Measurements from ENCODE around the gene UGDH. TPM values are rescaled to one million over a fixed set of nuclear protein-coding genes. Genes with fewer than 3 reads are reported as not detected.

UGDH gene
- polyA plus RNA-seq, 1 donor (not counting 4 experiments of a cell fraction or from before 2014, with no cell fraction given): 39.4 TPM

DNA sequence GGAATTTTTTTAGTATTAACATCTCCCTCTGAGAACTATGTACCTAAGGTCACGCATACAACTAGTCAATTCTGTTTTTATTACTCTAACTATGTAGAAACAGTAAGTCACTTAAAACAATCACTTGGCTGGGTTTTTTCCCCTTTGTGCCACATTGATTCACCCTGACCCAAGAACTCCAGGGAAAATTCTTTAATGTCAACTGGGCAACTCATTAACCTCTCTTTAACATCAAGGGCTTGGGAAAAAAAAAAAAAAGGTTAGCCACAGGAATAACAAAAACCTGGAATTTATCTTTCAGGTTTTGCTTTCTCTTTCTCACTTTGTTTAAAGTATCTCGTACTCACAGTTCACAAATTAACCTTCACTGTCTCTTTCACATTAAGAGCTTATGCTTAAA is 76.6 kb downstream of the UGDH start:
- no peak overlapping the region for H3K9ac ChIP-seq (ENCODE audit: control insufficient read depth, extremely low read depth, insufficient read depth, low read length)
- H3K79me2 ChIP-seq (ENCODE audit: control insufficient read depth, insufficient read depth, low read length): peaks cover 8% of the 10 kb centered on the region
- no peak for TF ChIP-seq EZH2 (IDR thresholded peaks at IDR 0.05; ENCODE audit: low read length)
- TF ChIP-seq, protein P1, sequence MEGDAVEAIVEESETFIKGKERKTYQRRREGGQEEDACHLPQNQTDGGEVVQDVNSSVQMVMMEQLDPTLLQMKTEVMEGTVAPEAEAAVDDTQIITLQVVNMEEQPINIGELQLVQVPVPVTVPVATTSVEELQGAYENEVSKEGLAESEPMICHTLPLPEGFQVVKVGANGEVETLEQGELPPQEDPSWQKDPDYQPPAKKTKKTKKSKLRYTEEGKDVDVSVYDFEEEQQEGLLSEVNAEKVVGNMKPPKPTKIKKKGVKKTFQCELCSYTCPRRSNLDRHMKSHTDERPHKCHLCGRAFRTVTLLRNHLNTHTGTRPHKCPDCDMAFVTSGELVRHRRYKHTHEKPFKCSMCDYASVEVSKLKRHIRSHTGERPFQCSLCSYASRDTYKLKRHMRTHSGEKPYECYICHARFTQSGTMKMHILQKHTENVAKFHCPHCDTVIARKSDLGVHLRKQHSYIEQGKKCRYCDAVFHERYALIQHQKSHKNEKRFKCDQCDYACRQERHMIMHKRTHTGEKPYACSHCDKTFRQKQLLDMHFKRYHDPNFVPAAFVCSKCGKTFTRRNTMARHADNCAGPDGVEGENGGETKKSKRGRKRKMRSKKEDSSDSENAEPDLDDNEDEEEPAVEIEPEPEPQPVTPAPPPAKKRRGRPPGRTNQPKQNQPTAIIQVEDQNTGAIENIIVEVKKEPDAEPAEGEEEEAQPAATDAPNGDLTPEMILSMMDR (optimal IDR thresholded peaks at IDR 0.05 in 1 of 3, IDR thresholded peaks at IDR 0.05 in 1 of 3, conservative IDR thresholded peaks at IDR 0.05 in 1 of 3; ENCODE audit: extremely low read depth in 1 of 3, insufficient read depth in 2 of 3, low read length in 3 of 3): no peak
- no peak for DNase-seq (ENCODE audit: low read depth, low spot score)
- H3K27me3 ChIP-seq (ENCODE audit: control insufficient read depth, extremely low read depth, insufficient read depth, low read length): no peaks in the 10 kb centered on the region
- no peak overlapping the region for H2AFZ ChIP-seq (ENCODE audit: control insufficient read depth, low read length)
- FAIRE-seq: no peak
- dilution Hi-C loops (cut with MboI; ENCODE audit: extremely low pct_ligation_motif_present, low sequenced_read_pairs): no loop called here
- no peak overlapping the region for H3K4me3 ChIP-seq (ENCODE audit: control insufficient read depth in 2 of 3, extremely low read depth in 1 of 3, insufficient read depth in 2 of 3, low read depth in 1 of 3, low read length in 3 of 3)
- H3K4me1 ChIP-seq (ENCODE audit: control insufficient read depth, extremely low read depth, insufficient read depth, low read length): peaks cover 9% of the 10 kb centered on the region
- H3K36me3 ChIP-seq (ENCODE audit: control insufficient read depth in 2 of 2, extremely low read depth in 1 of 2, insufficient read depth in 2 of 2, low read length in 2 of 2): peaks cover 25 to 49% of the 10 kb centered on the region in 2 experiments
- no peaks in the 10 kb centered on the region for H3K9me3 ChIP-seq (ENCODE audit: control insufficient read depth, low read depth, low read length)
- peaks cover 24% of the 10 kb centered on the region for H4K20me1 ChIP-seq (ENCODE audit: control insufficient read depth, extremely low read depth, insufficient read depth, low read length)
- H3K27ac ChIP-seq (ENCODE audit: control insufficient read depth, insufficient read depth, low read length): no peak overlapping the region
- H3K4me2 ChIP-seq (ENCODE audit: control insufficient read depth, extremely low read depth, insufficient read depth, low read depth, low read length): no peak overlapping the region
- H3K9me1 ChIP-seq (ENCODE audit: control insufficient read depth, extremely low read depth, insufficient read depth, low read length): no peaks in the 10 kb centered on the region

Other genes with a start within 250 kb of the UGDH start
- gene RFC1, start 161.1 kb downstream of the UGDH start, polyA plus RNA-seq: 9.5 to 28.3 TPM (median 17.4 TPM) in 3 replicates
- 0.03 TPM in 1 of 3 replicates, not detected in the others for gene KLB, start 120.5 kb downstream of the UGDH start, polyA plus RNA-seq
- gene RPL9, start 68.5 kb downstream of the UGDH start, polyA plus RNA-seq: 862 to 1,522 TPM (median 1,162 TPM) in 3 replicates
- 13.2 to 20.6 TPM (median 17.1 TPM) in 3 replicates for gene LIAS, start 68.4 kb downstream of the UGDH start, polyA plus RNA-seq
- gene SMIM14, start 111.4 kb upstream of the UGDH start, polyA plus RNA-seq: 4.7 to 18.9 TPM (median 13.9 TPM) in 3 replicates
- gene UBE2K, start 170.7 kb upstream of the UGDH start, polyA plus RNA-seq: 97.4 to 163 TPM (median 122 TPM) in 3 replicates